HG03565 (cell line): ENCODE data around the gene GHITM.

Experiments used
- ATAC-seq: cut with Tn5 transposase; IDR thresholded peaks from one replicate; pipeline ENCODE4 v1.9.1; 2021; ENCODE audit warnings: mild to moderate bottlenecking, moderate library complexity; ENCODE audit not compliant: unreplicated experiment

GHITM gene

GRCh38 chr10:84197643-84198042, 58.3 kb downstream of the GHITM start:
- no peak for ATAC-seq

- ATAC-seq, result no peak
Observed at GRCh38 chr10:84198206-84198915, 59.1 kb downstream of the GHITM start.

GRCh38 chr10:84200537-84201243, 61.4 kb downstream of the GHITM start:
- no peak for ATAC-seq

- ATAC-seq, result no peak
Observed at GRCh38 chr10:84201244-84201606, 61.9 kb downstream of the GHITM start.

- no peak for ATAC-seq
Observed at GRCh38 chr10:84201682-84202081, 62.4 kb downstream of the GHITM start.

- no peak for ATAC-seq
Observed at GRCh38 chr10:84202349-84202748, 63.0 kb downstream of the GHITM start.
